H1 (cell line): ENCODE measurements around the gene HLA-DPA1. TPM values are rescaled to one million over a fixed set of nuclear protein-coding genes. Genes with fewer than 3 reads are reported as not detected.

ENCODE experiments used
- CHD2 ChIP-seq: IDR thresholded peaks from 2 replicates; pipeline ENCODE4 v1.6.1; 2012; ENCODE audit warnings: low read length, improper control_type of control experiment
- EZH2 ChIP-seq: fragments of 200-600 bp; sonication (generic); IDR thresholded peaks from 2 replicates; pipeline ENCODE4 v1.7.1; 2012; ENCODE audit warnings: low read depth, mild to moderate bottlenecking, moderate library complexity, low read length, inconsistent platforms; ENCODE audit not compliant: severe bottlenecking
- KDM1A ChIP-seq: fragments of 200-600, 300-600 bp; sonication (generic); IDR thresholded peaks from 2 replicates; pipeline ENCODE4 v1.7.1; 2016; ENCODE audit warnings: mild to moderate bottlenecking, low read length, borderline replicate concordance
- KDM4A ChIP-seq: IDR thresholded peaks from one replicate; pipeline ENCODE4 v1.7.1; 2012; ENCODE audit warnings: low read depth, mild to moderate bottlenecking, moderate library complexity, low read length, inconsistent platforms; ENCODE audit not compliant: severe bottlenecking
- polyA plus RNA-seq, 7 experiments: library from polyadenylated mRNA; depleted of rRNA in 3 of 7; stranded (reverse) in 5 of 7; unstranded in 2 of 7; fragments of >200 nt in 5 of 7; fragments of 200-250 nt in 2 of 7; gene quantifications; 1 replicate in 5 of 7; 2 replicates in 1 of 7; 4 replicates in 1 of 7; pipeline versions ENCODE4 v1.2.1 to v1.2.3, GENCODE V29; 2011 to 2013; ENCODE audit warnings: missing spikeins in 2 of 7, mixed read lengths in 2 of 7
- total RNA-seq: library from RNA; stranded (reverse); fragmentation: NEBNext Ultra II Directional; extraction: Animal tissue kit (Norgen Biotek cat#: 25700); gene quantifications from 2 replicates; pipeline ENCODE4 v1.2.1, GENCODE V29; 2021
- TF ChIP-seq, protein P1 (sequence below): IDR thresholded peaks from 2 replicates; pipeline ENCODE4 v1.6.1; 2011; ENCODE audit warnings: low read length, improper control_type of control experiment

Gene HLA-DPA1
- total and polyA plus RNA-seq, 2 of the 8 experiments (the other 6 are each of a cell fraction or from before 2014, with no cell fraction given): 6.2 to 13.1 TPM

DNA sequence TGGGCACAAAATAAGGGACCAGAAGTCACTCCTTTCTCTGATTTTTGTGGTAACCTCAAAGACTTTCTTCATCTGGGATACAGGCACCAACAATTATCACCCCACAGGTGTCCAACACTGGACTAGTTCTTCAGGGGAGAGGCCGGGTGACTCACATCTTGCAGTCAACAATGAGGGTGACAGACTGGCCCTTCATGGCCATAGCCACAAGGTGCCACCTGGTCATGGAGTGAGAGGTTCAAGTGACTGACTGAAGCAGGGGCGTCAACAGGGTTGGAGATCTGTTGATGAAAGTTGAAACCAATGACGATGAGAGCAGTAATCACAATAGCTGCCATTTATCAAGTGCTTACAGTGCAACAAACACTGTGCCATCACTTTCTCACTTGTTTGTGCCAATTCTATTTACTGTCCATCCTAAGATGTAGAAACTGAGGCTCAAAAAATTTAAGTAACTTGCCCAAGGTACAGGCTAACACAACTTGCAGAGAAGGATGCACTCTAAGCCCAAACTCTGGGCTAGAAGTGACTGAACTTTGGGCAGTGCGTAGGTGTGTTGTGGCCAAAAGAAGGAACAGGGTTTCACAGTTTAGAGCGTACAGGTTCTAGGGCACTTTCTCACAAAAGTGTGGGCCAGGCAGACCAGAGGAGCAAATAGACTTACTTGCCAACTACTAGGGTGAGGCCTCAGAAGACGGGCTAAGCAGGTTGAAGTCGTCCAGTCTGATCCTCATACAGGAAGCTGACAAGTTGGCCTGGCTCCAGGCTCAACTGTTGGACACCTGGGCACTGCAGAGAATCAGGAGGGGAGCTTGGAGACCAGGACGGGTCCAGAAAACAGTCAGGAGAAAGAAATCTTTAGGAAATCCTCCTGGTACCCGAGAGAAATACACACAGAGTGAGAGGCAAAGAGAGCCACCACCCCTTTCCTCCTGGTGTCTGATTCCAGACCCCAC lies 32.7 kb upstream of the HLA-DPA1 start (continued):
- TF ChIP-seq, protein P1, sequence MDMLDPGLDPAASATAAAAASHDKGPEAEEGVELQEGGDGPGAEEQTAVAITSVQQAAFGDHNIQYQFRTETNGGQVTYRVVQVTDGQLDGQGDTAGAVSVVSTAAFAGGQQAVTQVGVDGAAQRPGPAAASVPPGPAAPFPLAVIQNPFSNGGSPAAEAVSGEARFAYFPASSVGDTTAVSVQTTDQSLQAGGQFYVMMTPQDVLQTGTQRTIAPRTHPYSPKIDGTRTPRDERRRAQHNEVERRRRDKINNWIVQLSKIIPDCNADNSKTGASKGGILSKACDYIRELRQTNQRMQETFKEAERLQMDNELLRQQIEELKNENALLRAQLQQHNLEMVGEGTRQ: no peak
- TF ChIP-seq KDM4A: no peak
- no peak for TF ChIP-seq EZH2
- no peak for TF ChIP-seq CHD2
- TF ChIP-seq KDM1A: no peak
- TF ChIP-seq, all 59 proteins: peak for 0
